Measurements from ENCODE around the gene IGF2. TPM values are rescaled to one million over a fixed set of nuclear protein-coding genes. Genes with fewer than 3 reads are reported as not detected.

The IGF2 gene
- total and polyA plus RNA-seq, 2 of the 8 experiments (the other 6 are each of a cell fraction or from before 2014, with no cell fraction given): 0.74 to 1.5 TPM

DNA sequence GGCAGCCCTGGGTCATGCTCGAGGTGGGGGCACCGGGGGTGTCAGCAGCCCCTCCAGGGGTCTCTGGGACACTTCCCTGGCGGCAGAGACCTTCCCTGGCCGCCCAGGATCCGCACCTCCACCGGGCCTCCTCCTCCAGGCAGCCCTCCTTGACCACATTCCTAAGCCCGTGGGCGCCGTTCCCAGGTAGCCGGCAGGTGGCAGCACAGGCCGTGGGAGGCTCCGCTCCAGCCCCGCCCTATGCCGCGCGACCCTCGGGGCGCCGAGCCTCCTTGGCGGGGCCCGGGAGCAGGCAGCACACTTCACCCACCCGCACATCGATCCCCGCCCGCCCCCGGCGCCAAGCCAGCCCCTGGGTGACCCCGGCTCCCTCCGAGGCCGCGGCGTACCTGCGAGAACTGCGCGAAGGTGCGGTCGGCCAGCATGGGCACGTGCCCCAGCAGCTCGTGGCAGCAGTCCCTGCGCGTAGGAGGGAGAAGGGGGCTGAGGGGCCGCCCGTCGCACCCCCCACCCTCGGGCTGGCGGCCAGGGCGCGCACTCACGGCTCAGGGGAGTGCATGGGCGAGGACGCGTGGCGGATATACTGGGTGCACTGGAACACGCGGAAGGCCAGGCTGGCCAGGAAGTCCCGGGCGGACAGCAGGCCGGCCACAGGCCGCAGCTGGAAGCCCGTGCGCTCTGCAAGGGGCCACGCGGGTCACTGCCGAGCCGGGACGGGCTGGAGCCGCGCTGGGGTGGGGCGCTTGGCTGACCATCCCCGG is 27.1 kb upstream of the IGF2 start (continued):
- TF ChIP-seq BACH1 (IDR thresholded peaks at IDR 0.05; ENCODE audit: low read length): peak; percentile 69; the same call in 1 of the 2 replicates
- TF ChIP-seq TBP (IDR thresholded peaks at IDR 0.05; ENCODE audit: low read depth, low read length): peak; percentile 11; the same call in 1 of the 2 replicates
- peak in 1 of 2 experiments; percentile 60; a peak in 1 of 4 replicates for TF ChIP-seq HDAC2 (IDR thresholded peaks at IDR 0.05; ENCODE audit: borderline replicate concordance in 1 of 2, low read depth in 2 of 2, low read length in 2 of 2)
- TF ChIP-seq SAP30 (IDR thresholded peaks at IDR 0.05; ENCODE audit: insufficient read depth, insufficient replicate concordance, low read length): no peak
- no peak for TF ChIP-seq GTF2F1 (IDR thresholded peaks at IDR 0.05; ENCODE audit: borderline replicate concordance, low read depth, low read length)
- TF ChIP-seq SIN3A (conservative IDR thresholded peaks at IDR 0.05 in 1 of 2, IDR thresholded peaks at IDR 0.05 in 1 of 2; ENCODE audit: low read depth in 1 of 2, low read length in 2 of 2): no peak
- no peak for TF ChIP-seq ASH2L (IDR thresholded peaks at IDR 0.05; ENCODE audit: low read length)
- TF ChIP-seq SRF (IDR thresholded peaks at IDR 0.05; ENCODE audit: low read depth, low read length): no peak
- no peak for TF ChIP-seq SIRT6 (IDR thresholded peaks at IDR 0.05; ENCODE audit: low read length)
- TF ChIP-seq, protein P1, sequence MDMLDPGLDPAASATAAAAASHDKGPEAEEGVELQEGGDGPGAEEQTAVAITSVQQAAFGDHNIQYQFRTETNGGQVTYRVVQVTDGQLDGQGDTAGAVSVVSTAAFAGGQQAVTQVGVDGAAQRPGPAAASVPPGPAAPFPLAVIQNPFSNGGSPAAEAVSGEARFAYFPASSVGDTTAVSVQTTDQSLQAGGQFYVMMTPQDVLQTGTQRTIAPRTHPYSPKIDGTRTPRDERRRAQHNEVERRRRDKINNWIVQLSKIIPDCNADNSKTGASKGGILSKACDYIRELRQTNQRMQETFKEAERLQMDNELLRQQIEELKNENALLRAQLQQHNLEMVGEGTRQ (IDR thresholded peaks at IDR 0.05; ENCODE audit: low read length): 0 out of 2 replicates have a peak, but pooled peaks have one; percentile 10
- no peak for TF ChIP-seq KDM5A (IDR thresholded peaks at IDR 0.05; ENCODE audit: low read length)
- no peak for TF ChIP-seq POLR2A (IDR thresholded peaks at IDR 0.05; ENCODE audit: control extremely low read depth in 1 of 2, low read depth in 2 of 2, low read length in 2 of 2)
- TF ChIP-seq CEBPB (IDR thresholded peaks at IDR 0.05; ENCODE audit: low read depth, low read length): no peak
- TF ChIP-seq EGR1 (IDR thresholded peaks at IDR 0.05; ENCODE audit: borderline replicate concordance, low read depth, low read length): peak; percentile 45; the same call in 1 of the 2 replicates
- no peak for TF ChIP-seq CHD1 (IDR thresholded peaks at IDR 0.05; ENCODE audit: low read depth, low read length)
- peak; percentile 52 for TF ChIP-seq RNF2 (IDR thresholded peaks at IDR 0.05; ENCODE audit: borderline replicate concordance, low read depth, low read length, missing control alignments, poor library complexity, severe bottlenecking)
- no peak for TF ChIP-seq CTBP2 (IDR thresholded peaks at IDR 0.05; ENCODE audit: borderline replicate concordance, insufficient read depth, insufficient read length, low read length)
- TF ChIP-seq JUN (IDR thresholded peaks at IDR 0.05; ENCODE audit: low read depth, low read length): no peak
- TF ChIP-seq CBX5 (IDR thresholded peaks at IDR 0.05; ENCODE audit: low read depth, low read length): no peak
- peak; percentile 39; the same call in 1 of the 2 replicates for TF ChIP-seq YY1 (IDR thresholded peaks at IDR 0.05; ENCODE audit: low read depth, low read length)
- TF ChIP-seq ZNF274 (IDR thresholded peaks at IDR 0.05; ENCODE audit: borderline replicate concordance, extremely low read depth, low read length): no peak
- TF ChIP-seq TAF7 (optimal IDR thresholded peaks at IDR 0.05; ENCODE audit: borderline replicate concordance, low read depth, low read length): no peak

Measured in H1 (cell line).